Measurements from ENCODE around the gene ANTKMT.

GRCh38 chr16:750485-750884 lies 29.5 kb downstream of the ANTKMT start:
- TF ChIP-seq POLR2A (IDR thresholded peaks at IDR 0.05; ENCODE audit: low read depth, low read length) = no peak
- no peak for TF ChIP-seq RAD21 (IDR thresholded peaks at IDR 0.05; ENCODE audit: low read length)
- TF ChIP-seq CTCF (conservative IDR thresholded peaks at IDR 0.05; ENCODE audit: low read depth, low read length) = no peak
- TF ChIP-seq CEBPB (IDR thresholded peaks at IDR 0.05; ENCODE audit: low read depth, low read length) = no peak
- TF ChIP-seq BHLHE40 (IDR thresholded peaks at IDR 0.05; ENCODE audit: low read depth, low read length) = no peak
- TF ChIP-seq MAZ (IDR thresholded peaks at IDR 0.05; ENCODE audit: borderline replicate concordance, low read depth, low read length) = no peak
- no peak for TF ChIP-seq NFE2L2 (IDR thresholded peaks at IDR 0.05; ENCODE audit: low read depth, low read length)
- TF ChIP-seq FOS (IDR thresholded peaks at IDR 0.05; ENCODE audit: low read depth, low read length) = no peak
- TF ChIP-seq USF2 (IDR thresholded peaks at IDR 0.05; ENCODE audit: low read depth, low read length) = no peak
- TF ChIP-seq RFX5 (IDR thresholded peaks at IDR 0.05; ENCODE audit: low read depth, low read length) = no peak
- no peak for TF ChIP-seq RCOR1 (IDR thresholded peaks at IDR 0.05; ENCODE audit: insufficient replicate concordance, low read length)
- no peak for TF ChIP-seq SMC3 (IDR thresholded peaks at IDR 0.05; ENCODE audit: low read depth, low read length)
- no peak for TF ChIP-seq ELK1 (IDR thresholded peaks at IDR 0.05; ENCODE audit: borderline replicate concordance, low read depth, low read length)
- TF ChIP-seq MAFK (IDR thresholded peaks at IDR 0.05; ENCODE audit: low read depth, low read length) = no peak

Data from IMR-90 (cell line).